ENCODE data around the gene SYCE3.

The SYCE3 gene

GRCh38 chr22:50606946-50607658 lies 44.4 kb upstream of the SYCE3 start:
- H3K9me3 ChIP-seq (ENCODE audit: control insufficient read depth, insufficient read depth, low read length): no peaks in the 10 kb centered on the region
- no CpG with 5 or more reads among the region's 18 CpGs for WGBS (ENCODE audit: insufficient coverage, insufficient read length)
- H3K27ac ChIP-seq (ENCODE audit: low read length): no peak overlapping the region
- DNase-seq (ENCODE audit: low read depth, low spot score): no peak
- H3K36me3 ChIP-seq (ENCODE audit: control insufficient read depth, insufficient read depth, low read length): no peaks in the 10 kb centered on the region
- no peak overlapping the region for H3K4me3 ChIP-seq (ENCODE audit: low read length)
- H3K27me3 ChIP-seq (ENCODE audit: control insufficient read depth, insufficient read depth, low read length): 0 out of 2 replicates have a peak, but pooled peaks cover 5% of the 10 kb centered on the region
- H3K4me1 ChIP-seq (ENCODE audit: control insufficient read depth, insufficient read depth, low read length): no peaks in the 10 kb centered on the region

DNA sequence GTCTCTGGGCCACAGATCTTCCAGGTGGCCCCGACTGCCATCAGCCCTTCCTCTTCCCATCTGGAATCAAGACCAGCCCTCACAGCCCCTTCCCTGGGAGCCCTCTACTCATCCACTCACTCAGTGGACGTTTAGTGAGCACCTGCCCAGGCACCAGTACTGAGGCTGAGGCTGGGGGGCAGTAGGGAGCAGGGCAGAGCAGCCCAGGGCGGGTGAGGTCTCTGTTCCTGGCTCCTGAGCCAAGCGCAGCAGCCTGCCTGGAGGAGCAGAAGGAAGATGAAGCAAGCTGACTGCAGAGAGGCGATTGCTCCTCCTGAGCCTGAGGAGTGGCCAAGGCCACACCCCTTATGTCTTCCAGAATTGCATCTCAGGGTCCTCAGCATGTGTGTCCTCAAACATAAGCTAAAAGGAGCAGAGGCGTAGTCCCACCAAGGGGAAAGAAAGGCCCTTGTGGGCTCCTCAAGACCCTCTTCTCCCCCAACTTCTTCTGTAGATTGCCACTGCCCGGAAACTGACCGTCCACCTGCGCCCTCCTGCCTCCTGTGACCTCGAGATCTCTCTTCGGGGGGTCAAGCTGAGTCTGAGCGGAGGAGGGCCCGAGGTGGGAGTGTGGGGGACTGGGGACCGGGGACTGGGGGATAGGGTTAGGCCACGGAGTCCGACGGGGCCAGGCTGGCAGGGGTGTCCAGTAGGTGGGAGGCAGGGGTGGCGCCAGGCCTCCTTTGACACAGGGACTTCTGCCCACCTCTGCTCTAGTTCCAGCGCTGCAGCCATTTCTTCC lies 43.6 kb upstream of the SYCE3 start:
- DNase-seq (ENCODE audit: low read depth, low spot score): no peak
- no CpG with 5 or more reads among the region's 19 CpGs for WGBS (ENCODE audit: insufficient coverage, insufficient read length)
- no peak overlapping the region for H3K4me3 ChIP-seq (ENCODE audit: low read length)
- peaks cover 5% of the 10 kb centered on the region; the same call in 1 of the 2 replicates for H3K27me3 ChIP-seq (ENCODE audit: control insufficient read depth, insufficient read depth, low read length)
- H3K9me3 ChIP-seq (ENCODE audit: control insufficient read depth, insufficient read depth, low read length): no peaks in the 10 kb centered on the region
- no peaks in the 10 kb centered on the region for H3K36me3 ChIP-seq (ENCODE audit: control insufficient read depth, insufficient read depth, low read length)
- H3K4me1 ChIP-seq (ENCODE audit: control insufficient read depth, insufficient read depth, low read length): 0 out of 2 replicates have a peak, but pooled peaks cover 2% of the 10 kb centered on the region
- no peak overlapping the region for H3K27ac ChIP-seq (ENCODE audit: low read length)

- DNase-seq (ENCODE audit: low read depth, low spot score): no peak
- Histone ChIP-seq H3K4me3 (ENCODE audit: low read length) (no peak overlapping the region), H3K27ac (ENCODE audit: low read length) (no peak overlapping the region), H3K4me1 (ENCODE audit: control insufficient read depth, insufficient read depth, low read length) (0 out of 2 replicates have a peak, but pooled peaks cover 2% of the 10 kb centered on the region), H3K36me3 (ENCODE audit: control insufficient read depth, insufficient read depth, low read length) (no peaks in the 10 kb centered on the region), H3K27me3 (ENCODE audit: control insufficient read depth, insufficient read depth, low read length) (peaks cover 6% of the 10 kb centered on the region; the same call in 1 of the 2 replicates), H3K9me3 (ENCODE audit: control insufficient read depth, insufficient read depth, low read length) (no peaks in the 10 kb centered on the region)
- WGBS (ENCODE audit: insufficient coverage, insufficient read length): no CpG with 5 or more reads among the region's 20 CpGs
These were observed 42.9 kb upstream of the SYCE3 start for GRCh38 chr22:50605613-50606074.

DNA sequence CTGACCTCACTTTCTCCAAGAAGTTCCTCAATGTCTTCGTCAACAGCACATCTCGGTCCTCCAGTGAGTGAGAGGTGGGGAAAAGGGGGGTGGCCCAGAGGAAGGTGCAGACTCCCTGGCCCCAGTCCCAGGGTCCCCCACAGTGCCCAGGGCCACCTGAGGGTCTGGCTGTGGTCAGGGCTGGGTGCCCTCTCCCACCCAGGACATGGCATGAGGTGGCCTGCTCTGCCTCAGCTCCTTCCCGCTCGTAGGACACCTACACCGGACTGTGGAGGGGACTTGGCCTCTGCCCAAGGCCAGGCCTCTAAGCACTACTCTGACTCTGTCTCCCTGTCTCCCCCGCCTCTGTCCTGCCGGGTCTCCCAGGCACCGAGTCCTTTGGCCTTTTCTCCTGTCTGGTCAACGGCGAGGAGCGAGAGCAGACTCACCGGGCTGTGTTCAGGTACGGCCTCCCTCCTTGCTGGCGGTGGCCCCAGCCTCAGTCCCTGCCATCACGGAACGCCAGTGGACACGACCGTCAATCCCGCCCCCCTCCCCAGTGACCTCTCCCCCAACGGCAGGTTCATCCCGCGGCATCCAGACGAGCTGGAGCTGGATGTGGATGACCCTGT lies 42.4 kb upstream of the SYCE3 start:
- Histone ChIP-seq H3K4me1 (ENCODE audit: control insufficient read depth, insufficient read depth, low read length) (0 out of 2 replicates have a peak, but pooled peaks cover 2% of the 10 kb centered on the region), H3K36me3 (ENCODE audit: control insufficient read depth, insufficient read depth, low read length) (no peaks in the 10 kb centered on the region), H3K9me3 (ENCODE audit: control insufficient read depth, insufficient read depth, low read length) (no peaks in the 10 kb centered on the region), H3K4me3 (ENCODE audit: low read length) (no peak overlapping the region), H3K27me3 (ENCODE audit: control insufficient read depth, insufficient read depth, low read length) (peaks cover 6% of the 10 kb centered on the region; the same call in 1 of the 2 replicates), H3K27ac (ENCODE audit: low read length) (no peak overlapping the region)
- DNase-seq (ENCODE audit: low read depth, low spot score): no peak
- WGBS (ENCODE audit: insufficient coverage, insufficient read length): no CpG with 5 or more reads among the region's 23 CpGs

DNA sequence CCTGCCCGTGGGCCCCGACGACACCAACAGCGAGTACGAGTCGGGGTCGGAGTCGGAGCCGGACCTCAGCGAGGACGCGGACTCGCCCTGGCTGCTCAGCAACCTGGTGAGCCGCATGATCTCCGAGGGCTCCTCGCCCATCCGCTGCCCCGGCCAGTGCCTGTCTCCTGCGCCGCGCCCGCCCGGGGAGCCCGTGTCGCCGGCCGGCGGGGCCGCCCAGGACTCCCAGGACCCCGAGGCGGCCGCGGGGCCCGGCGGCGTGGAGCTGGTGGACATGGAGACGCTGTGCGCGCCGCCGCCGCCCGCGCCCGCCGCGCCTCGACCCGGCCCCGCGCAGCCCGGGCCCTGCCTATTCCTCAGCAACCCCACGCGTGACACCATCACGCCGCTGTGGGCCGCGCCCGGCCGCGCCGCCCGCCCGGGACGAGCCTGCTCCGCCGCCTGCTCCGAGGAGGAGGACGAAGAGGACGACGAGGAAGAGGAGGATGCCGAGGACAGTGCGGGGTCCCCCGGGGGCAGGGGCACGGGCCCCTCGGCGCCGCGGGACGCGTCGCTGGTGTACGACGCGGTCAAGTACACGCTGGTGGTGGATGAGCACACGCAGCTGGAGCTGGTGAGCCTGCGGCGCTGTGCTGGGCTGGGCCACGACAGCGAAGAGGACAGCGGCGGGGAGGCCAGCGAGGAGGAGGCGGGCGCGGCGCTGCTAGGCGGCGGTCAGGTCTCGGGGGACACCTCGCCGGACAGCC lies 41.7 kb upstream of the SYCE3 start:
- H3K4me1 ChIP-seq (ENCODE audit: control insufficient read depth, insufficient read depth, low read length): 0 out of 2 replicates have a peak, but pooled peaks cover 4% of the 10 kb centered on the region
- WGBS (ENCODE audit: insufficient coverage, insufficient read length): no CpG with 5 or more reads among the region's 103 CpGs
- H3K27me3 ChIP-seq (ENCODE audit: control insufficient read depth, insufficient read depth, low read length): peaks cover 9% of the 10 kb centered on the region; the same call in 1 of the 2 replicates
- no peak overlapping the region for H3K4me3 ChIP-seq (ENCODE audit: low read length)
- H3K36me3 ChIP-seq (ENCODE audit: control insufficient read depth, insufficient read depth, low read length): no peaks in the 10 kb centered on the region
- H3K9me3 ChIP-seq (ENCODE audit: control insufficient read depth, insufficient read depth, low read length): no peaks in the 10 kb centered on the region
- no peak overlapping the region for H3K27ac ChIP-seq (ENCODE audit: low read length)
- no peak for DNase-seq (ENCODE audit: low read depth, low spot score)

- H3K27ac ChIP-seq (ENCODE audit: low read length): no peak overlapping the region
- no peak for DNase-seq (ENCODE audit: low read depth, low spot score)
- H3K27me3 ChIP-seq (ENCODE audit: control insufficient read depth, insufficient read depth, low read length): peaks cover 9% of the 10 kb centered on the region; the same call in 1 of the 2 replicates
- H3K36me3 ChIP-seq (ENCODE audit: control insufficient read depth, insufficient read depth, low read length): no peaks in the 10 kb centered on the region
- no peak overlapping the region for H3K4me3 ChIP-seq (ENCODE audit: low read length)
- 0 out of 2 replicates have a peak, but pooled peaks cover 4% of the 10 kb centered on the region for H3K4me1 ChIP-seq (ENCODE audit: control insufficient read depth, insufficient read depth, low read length)
- H3K9me3 ChIP-seq (ENCODE audit: control insufficient read depth, insufficient read depth, low read length): no peaks in the 10 kb centered on the region
- WGBS (ENCODE audit: insufficient coverage, insufficient read length): no CpG with 5 or more reads among the region's 70 CpGs
These were observed 41.0 kb upstream of the SYCE3 start for GRCh38 chr22:50603511-50604255.

- Histone ChIP-seq H3K4me3 (ENCODE audit: low read length) (no peak overlapping the region), H3K9me3 (ENCODE audit: control insufficient read depth, insufficient read depth, low read length) (no peaks in the 10 kb centered on the region), H3K27me3 (ENCODE audit: control insufficient read depth, insufficient read depth, low read length) (peaks cover 9% of the 10 kb centered on the region; the same call in 1 of the 2 replicates), H3K36me3 (ENCODE audit: control insufficient read depth, insufficient read depth, low read length) (no peaks in the 10 kb centered on the region), H3K4me1 (ENCODE audit: control insufficient read depth, insufficient read depth, low read length) (0 out of 2 replicates have a peak, but pooled peaks cover 4% of the 10 kb centered on the region), H3K27ac (ENCODE audit: low read length) (no peak overlapping the region)
- no CpG with 5 or more reads among the region's 2 CpGs for WGBS (ENCODE audit: insufficient coverage, insufficient read length)
- DNase-seq (ENCODE audit: low read depth, low spot score): no peak
These were observed 39.6 kb upstream of the SYCE3 start for GRCh38 chr22:50602338-50602700.

DNA sequence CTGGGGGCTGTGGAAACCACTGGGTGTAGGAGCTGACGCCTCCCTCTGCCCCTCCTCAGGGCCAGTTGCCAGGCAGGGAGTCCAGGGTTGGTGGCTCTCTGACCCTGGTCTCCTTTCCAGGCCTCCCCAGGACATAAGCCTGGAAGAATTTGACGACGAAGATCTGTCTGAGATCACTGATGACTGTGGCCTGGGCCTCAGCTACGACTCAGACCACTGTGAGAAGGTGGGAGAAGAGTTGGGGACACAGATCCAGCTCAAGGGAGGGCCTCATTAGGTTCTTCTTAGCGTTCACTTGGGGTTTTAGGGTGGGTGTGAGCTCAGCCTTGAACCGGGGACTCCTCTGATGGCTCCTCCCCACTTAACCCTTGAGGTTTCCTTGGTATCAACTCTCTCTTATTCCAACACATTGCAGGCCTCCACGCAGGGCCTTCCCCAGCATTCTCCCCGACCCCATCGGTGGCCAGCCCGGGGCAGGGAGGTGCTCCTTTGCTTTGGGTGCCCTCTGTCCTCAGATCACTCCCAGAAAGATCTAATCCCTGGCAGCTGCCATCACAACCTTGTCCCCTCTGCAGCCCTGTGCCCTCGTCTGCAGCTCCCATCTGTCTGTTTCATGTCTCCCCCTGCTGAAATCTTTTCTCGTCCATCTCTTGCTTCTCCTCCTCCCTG lies 39.1 kb upstream of the SYCE3 start:
- Histone ChIP-seq H3K36me3 (ENCODE audit: control insufficient read depth, insufficient read depth, low read length) (no peaks in the 10 kb centered on the region), H3K27me3 (ENCODE audit: control insufficient read depth, insufficient read depth, low read length) (peaks cover 9% of the 10 kb centered on the region; the same call in 1 of the 2 replicates)
- DNase-seq (ENCODE audit: low read depth, low spot score): no peak

More for the DNA sequence above, 39.1 kb upstream of the SYCE3 start:
- Histone ChIP-seq H3K4me3 (ENCODE audit: low read length) (no peak overlapping the region), H3K4me1 (ENCODE audit: control insufficient read depth, insufficient read depth, low read length) (0 out of 2 replicates have a peak, but pooled peaks cover 4% of the 10 kb centered on the region), H3K9me3 (ENCODE audit: control insufficient read depth, insufficient read depth, low read length) (no peaks in the 10 kb centered on the region), H3K27ac (ENCODE audit: low read length) (no peak overlapping the region)
- no CpG with 5 or more reads among the region's 12 CpGs for WGBS (ENCODE audit: insufficient coverage, insufficient read length)
